ENCODE measurements around the gene UQCR11.

DNA sequence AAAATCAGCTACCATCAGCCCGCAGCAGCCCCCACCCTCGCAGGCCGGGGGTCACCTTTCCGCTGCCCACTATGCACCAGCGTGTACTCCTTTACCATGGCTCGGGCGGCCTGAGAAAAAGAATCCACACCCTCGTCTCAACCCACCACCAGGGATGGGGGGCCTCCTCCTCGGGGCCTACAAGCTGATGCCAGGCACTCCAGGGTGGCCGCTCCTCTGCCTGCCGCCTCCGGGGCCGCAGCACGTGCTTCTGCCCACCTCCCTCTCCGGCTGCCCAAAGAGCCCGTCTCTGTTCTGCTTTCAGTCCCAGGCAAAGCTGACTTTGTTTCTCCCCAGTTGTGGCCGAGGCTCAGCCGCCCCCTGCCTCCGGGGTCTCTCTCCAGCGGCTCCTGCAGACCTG is 26.0 kb downstream of the UQCR11 start:
- TF ChIP-seq, protein P1, sequence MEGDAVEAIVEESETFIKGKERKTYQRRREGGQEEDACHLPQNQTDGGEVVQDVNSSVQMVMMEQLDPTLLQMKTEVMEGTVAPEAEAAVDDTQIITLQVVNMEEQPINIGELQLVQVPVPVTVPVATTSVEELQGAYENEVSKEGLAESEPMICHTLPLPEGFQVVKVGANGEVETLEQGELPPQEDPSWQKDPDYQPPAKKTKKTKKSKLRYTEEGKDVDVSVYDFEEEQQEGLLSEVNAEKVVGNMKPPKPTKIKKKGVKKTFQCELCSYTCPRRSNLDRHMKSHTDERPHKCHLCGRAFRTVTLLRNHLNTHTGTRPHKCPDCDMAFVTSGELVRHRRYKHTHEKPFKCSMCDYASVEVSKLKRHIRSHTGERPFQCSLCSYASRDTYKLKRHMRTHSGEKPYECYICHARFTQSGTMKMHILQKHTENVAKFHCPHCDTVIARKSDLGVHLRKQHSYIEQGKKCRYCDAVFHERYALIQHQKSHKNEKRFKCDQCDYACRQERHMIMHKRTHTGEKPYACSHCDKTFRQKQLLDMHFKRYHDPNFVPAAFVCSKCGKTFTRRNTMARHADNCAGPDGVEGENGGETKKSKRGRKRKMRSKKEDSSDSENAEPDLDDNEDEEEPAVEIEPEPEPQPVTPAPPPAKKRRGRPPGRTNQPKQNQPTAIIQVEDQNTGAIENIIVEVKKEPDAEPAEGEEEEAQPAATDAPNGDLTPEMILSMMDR (conservative IDR thresholded peaks at IDR 0.05; ENCODE audit: low read length): no peak
- TF ChIP-seq EZH2phosphoT487 (IDR thresholded peaks at IDR 0.05; ENCODE audit: borderline replicate concordance, low read depth, low read length): no peak
